Muscle layer of colon (tissue), 2 donors: Measurements from ENCODE around the gene PLXNA1.

Experiments
- H3K27ac ChIP-seq: one replicate; pipeline ENCODE4 v1.7.0; 2013; ENCODE audit warnings: low read depth, mild to moderate bottlenecking, low read length, moderate library complexity
- H3K27me3 ChIP-seq, 2 donors: one replicate each; pipeline ENCODE4 v1.7.0; 2013; ENCODE audit warnings: low read length in 2 of 2, mild to moderate bottlenecking in 2 of 2; ENCODE audit not compliant: insufficient read depth in 2 of 2, control insufficient read depth in 1 of 2
- H3K36me3 ChIP-seq: one replicate; pipeline ENCODE4 v1.7.0; 2013; ENCODE audit warnings: mild to moderate bottlenecking, low read length; ENCODE audit not compliant: insufficient read depth
- H3K4me1 ChIP-seq: one replicate; pipeline ENCODE4 v1.7.0; 2013; ENCODE audit warnings: mild to moderate bottlenecking, low read length; ENCODE audit not compliant: insufficient read depth
- H3K4me3 ChIP-seq, 2 donors: one replicate each; pipeline ENCODE4 v1.7.0; 2013; ENCODE audit warnings: low read length in 2 of 2, low read depth in 1 of 2, mild to moderate bottlenecking in 1 of 2, moderate library complexity in 1 of 2
- H3K9ac ChIP-seq: one replicate; pipeline ENCODE4 v1.7.0; 2013; ENCODE audit warnings: low read length
- H3K9me3 ChIP-seq: one replicate; pipeline ENCODE4 v1.7.0; 2013; ENCODE audit warnings: mild to moderate bottlenecking, low read length
- donor health status: abdominal sarcoma.
- donor health status: Adenocarcinoma of cecum.

Gene PLXNA1

DNA sequence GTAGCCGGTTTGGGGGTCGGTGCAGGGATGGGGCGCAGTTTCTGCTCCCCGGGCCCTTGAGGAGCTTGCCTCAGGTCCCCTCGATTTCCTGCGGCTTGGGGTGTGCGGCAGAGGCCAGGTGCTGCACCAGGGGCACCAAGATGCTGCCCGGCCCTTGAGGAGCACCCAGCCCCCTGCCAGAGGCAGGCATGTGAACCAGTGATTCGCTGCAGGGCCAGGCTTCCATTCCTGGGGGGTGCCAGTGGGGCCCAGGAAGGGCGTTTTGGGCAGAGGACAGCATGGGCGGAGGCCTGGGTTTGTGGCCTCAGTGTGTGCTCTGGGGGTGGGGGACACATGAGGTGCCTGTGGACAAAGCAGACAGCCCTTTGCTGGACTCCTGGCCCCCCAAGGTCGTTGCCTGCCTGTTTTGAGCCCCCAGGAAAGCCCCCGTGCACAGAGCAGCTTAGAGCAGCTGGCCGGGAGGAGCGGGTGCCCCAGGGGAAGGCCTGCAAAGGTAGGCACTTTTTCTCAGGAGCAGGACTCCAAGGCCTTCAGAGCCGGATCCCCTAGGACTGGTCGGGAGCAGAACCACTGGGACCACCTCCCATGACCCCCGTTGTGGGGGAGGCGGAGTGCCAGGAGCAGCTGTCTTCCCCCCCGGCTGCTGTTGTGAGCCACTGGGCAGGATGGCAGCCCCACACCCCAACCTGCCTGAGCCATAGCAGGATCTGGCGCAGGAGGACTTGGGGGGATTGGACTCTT, 1.6 kb downstream of the PLXNA1 start:
- no peaks in the 10 kb centered on the region for H3K27me3 ChIP-seq
- H3K36me3 ChIP-seq = no peaks in the 10 kb centered on the region
- H3K27ac ChIP-seq = no peak overlapping the region
- no peaks in the 10 kb centered on the region for H3K9me3 ChIP-seq
- peaks cover 11% of the 10 kb centered on the region for H3K4me1 ChIP-seq
- peak overlapping the region; percentile 52 to 59 for H3K4me3 ChIP-seq
- H3K9ac ChIP-seq = peak overlapping the region; percentile 44

DNA sequence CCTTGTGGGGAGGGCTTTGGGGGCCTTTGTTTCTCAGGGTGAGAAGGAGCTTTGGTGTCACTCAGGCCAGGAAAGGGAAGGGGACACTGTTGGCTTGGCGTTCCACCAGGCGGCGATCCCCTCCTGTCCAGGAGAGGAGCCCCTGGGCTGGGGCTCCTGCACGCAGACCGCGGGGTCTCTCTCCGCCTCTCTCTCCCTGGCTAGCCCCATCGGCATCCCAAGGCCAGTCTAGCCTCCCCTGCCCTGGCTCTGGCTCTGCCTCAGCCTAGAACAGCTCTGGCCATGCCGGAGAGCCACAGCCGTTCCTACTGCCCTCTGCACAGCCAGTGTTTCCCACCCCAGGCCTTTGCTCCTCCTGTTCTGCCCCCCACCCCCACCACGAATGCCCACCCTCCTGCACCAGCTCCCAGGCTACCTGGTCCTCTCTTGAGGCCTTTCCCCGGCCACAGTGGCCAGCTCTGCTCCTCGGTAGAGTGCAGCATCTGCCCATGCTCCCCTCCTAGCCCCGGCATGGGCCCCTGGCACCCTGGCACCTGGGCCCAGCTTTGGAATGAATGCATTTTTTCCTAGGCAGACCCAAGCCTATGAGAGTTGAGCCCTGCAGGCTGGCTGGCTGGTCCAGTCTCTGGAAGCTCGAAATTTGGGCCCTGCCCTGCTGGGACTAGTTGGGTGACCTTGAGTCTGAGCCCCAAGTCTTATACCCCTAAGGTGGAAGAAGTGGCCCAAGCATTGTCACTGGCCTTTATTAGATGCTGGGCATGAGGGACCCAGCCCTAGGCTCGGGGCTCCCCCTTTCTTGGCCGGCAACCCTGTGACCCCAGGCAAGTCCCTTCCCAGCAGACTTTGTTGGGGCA, 2.4 kb downstream of the PLXNA1 start:
- Histone ChIP-seq H3K36me3 (peaks cover 4% of the 10 kb centered on the region), H3K27me3 (no peaks in the 10 kb centered on the region), H3K4me3 (no peak overlapping the region), H3K9ac (no peak overlapping the region), H3K27ac (no peak overlapping the region), H3K9me3 (no peaks in the 10 kb centered on the region), H3K4me1 (peaks cover 11% of the 10 kb centered on the region)

DNA sequence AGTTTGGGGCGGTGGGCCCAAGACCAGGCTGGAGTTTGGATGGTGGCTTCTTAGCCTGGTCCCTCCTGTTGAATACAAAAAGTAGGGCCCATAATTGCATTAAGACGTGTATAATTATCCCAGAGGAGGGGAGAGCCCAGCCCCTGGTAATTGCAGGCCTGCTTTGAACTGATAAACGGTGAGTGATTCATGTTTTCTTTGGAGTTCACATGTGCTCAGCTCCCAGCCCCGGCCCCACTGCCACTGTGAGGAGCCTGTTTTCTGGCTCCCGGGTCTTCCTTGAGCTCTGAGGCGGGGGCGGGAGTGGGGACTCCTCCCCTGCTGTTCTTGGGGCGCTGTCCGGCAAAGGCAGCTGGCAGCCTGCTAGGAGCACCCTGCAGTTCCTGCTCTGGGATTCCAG, 3.1 kb downstream of the PLXNA1 start:
- Histone ChIP-seq H3K9ac (no peak overlapping the region), H3K27ac (no peak overlapping the region), H3K9me3 (no peaks in the 10 kb centered on the region)

DNA sequence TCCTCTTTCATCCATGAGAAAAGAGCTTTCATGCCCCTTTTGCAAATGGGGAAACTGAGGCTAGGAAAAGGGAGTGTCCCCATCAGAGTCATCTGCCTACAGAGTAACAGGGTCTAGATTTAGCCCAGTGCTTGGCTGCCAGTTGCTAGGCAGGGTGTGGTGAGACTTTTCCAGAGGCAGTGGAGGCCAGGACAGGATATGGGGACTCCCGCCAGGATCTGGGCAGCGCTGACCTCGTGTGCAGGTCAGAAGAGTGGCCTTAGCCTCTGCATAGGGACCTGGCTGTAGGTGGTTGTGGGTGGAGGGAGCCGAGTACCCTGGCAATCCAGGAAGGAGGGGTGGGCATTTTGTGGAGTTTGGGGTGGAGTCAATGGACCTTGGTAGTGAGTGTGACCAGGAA, 4.2 kb downstream of the PLXNA1 start:
- Histone ChIP-seq H3K27ac (no peak overlapping the region), H3K27me3 (no peaks in the 10 kb centered on the region), H3K4me3 (no peak overlapping the region), H3K9me3 (no peaks in the 10 kb centered on the region), H3K9ac (no peak overlapping the region), H3K4me1 (peaks cover 6% of the 10 kb centered on the region), H3K36me3 (peaks cover 4% of the 10 kb centered on the region)

More for the DNA sequence above, 3.1 kb downstream of the PLXNA1 start:
- H3K36me3 ChIP-seq = peaks cover 4% of the 10 kb centered on the region
- no peaks in the 10 kb centered on the region for H3K27me3 ChIP-seq
- peaks cover 11% of the 10 kb centered on the region for H3K4me1 ChIP-seq
- no peak overlapping the region for H3K4me3 ChIP-seq

DNA sequence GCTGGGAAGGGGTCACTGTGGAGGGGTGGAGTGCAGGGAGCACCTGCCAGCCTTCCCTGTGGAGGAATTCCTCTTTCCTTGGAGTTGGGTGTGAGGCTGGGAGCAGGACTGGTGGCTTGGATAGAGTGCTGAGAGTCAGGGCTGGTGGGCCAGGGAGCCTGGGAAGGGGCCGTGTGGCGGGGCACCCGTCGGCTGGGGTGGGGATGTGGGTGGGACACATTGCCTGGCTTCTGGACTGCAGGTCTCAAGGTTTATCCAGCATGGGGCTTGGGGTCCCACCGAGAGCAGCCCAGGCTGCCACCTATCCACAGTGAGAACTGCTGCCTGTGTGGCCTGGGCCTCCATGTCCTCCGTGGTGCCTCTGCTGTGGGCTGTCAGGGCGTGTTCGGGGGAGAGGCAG, 4.7 kb downstream of the PLXNA1 start:
- no peaks in the 10 kb centered on the region for H3K9me3 ChIP-seq
- peaks cover 4% of the 10 kb centered on the region for H3K36me3 ChIP-seq
- peaks cover 5% of the 10 kb centered on the region for H3K4me1 ChIP-seq
- H3K9ac ChIP-seq = no peak overlapping the region
- no peaks in the 10 kb centered on the region for H3K27me3 ChIP-seq
- no peak overlapping the region for H3K27ac ChIP-seq
- H3K4me3 ChIP-seq = no peak overlapping the region

DNA sequence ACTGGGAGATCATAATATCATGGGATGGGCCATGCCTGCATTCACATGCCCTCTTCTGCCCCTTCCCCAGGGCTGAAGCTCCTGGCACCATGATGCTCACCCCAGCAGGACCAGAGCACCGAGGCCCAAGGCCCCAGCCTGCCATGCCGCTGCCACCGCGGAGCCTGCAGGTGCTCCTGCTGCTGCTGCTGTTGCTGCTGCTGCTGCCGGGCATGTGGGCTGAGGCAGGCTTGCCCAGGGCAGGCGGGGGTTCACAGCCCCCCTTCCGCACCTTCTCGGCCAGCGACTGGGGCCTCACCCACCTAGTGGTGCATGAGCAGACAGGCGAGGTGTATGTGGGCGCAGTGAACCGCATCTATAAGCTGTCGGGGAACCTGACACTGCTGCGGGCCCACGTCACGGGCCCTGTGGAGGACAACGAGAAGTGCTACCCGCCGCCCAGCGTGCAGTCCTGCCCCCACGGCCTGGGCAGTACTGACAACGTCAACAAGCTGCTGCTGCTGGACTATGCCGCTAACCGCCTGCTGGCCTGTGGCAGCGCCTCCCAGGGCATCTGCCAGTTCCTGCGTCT, 5.6 kb downstream of the PLXNA1 start:
- no peaks in the 10 kb centered on the region for H3K9me3 ChIP-seq
- peaks cover 5% of the 10 kb centered on the region for H3K4me1 ChIP-seq
- peaks cover 4% of the 10 kb centered on the region for H3K36me3 ChIP-seq

DNA sequence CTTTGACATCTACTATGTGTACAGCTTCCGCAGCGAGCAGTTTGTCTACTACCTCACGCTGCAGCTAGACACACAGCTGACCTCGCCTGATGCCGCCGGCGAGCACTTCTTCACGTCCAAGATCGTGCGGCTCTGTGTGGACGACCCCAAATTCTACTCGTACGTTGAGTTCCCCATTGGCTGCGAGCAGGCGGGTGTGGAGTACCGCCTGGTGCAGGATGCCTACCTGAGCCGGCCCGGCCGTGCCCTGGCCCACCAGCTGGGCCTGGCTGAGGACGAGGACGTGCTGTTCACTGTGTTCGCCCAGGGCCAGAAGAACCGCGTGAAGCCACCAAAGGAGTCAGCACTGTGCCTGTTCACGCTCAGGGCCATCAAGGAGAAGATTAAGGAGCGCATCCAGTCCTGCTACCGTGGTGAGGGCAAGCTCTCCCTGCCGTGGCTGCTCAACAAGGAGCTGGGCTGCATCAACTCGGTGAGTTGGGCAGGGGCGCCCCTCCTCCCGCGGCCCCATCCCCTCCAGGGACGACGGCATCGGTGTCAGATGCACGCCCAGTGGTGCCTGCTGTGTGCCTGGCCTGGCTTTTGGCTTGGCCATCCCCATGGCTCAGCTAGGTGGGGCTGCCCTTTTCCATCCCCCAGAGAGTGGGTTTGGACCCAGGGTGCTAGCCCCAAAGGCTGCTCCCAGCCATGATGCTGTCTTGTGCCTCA, 6.6 kb downstream of the PLXNA1 start:
- Histone ChIP-seq H3K4me3 (no peak overlapping the region), H3K27ac (no peak overlapping the region), H3K9me3 (no peaks in the 10 kb centered on the region), H3K36me3 (peaks cover 4% of the 10 kb centered on the region), H3K9ac (no peak overlapping the region), H3K4me1 (peaks cover 11% of the 10 kb centered on the region), H3K27me3 (no peaks in the 10 kb centered on the region)

More for the DNA sequence above, 5.6 kb downstream of the PLXNA1 start:
- Histone ChIP-seq H3K9ac (no peak overlapping the region), H3K27me3 (no peaks in the 10 kb centered on the region), H3K27ac (no peak overlapping the region), H3K4me3 (no peak overlapping the region)

DNA sequence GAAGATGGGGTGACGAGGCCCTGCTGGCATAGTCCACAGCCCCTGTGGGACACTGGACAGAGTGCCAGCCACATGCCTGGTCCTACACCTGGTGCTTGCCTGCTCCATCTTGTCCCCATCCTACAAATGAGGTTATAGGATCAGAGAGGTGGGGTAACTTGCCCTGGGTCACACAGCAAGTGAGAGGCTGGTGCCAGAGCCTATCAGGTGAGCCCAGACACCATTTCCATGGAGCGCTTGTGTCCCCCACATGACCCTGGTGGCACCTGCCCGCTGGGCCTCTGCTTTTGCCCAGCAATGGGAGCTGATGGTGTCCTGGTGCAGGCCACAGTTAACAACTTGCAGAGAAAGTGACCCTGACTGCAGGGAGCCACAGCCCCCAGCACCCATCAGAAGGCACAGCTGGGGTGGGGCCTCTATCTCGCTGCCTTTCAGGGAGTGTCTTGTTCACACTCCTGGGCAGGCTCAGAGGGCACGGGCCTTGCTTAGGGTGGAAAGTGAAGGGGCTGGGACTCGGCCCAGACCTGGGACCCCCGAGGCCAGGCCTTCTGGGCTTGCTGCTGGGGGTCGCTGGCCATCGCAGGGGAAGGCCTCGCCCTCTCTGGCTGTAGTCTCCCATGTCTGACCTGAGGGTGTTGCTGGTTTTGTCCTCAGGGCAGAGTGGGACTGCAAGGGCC, 7.2 kb downstream of the PLXNA1 start:
- peaks cover 11% of the 10 kb centered on the region for H3K4me1 ChIP-seq
- H3K9ac ChIP-seq = no peak overlapping the region
- no peak overlapping the region for H3K4me3 ChIP-seq
- no peaks in the 10 kb centered on the region for H3K27me3 ChIP-seq
- H3K36me3 ChIP-seq = peaks cover 4% of the 10 kb centered on the region
- H3K9me3 ChIP-seq = no peaks in the 10 kb centered on the region
- H3K27ac ChIP-seq = no peak overlapping the region

DNA sequence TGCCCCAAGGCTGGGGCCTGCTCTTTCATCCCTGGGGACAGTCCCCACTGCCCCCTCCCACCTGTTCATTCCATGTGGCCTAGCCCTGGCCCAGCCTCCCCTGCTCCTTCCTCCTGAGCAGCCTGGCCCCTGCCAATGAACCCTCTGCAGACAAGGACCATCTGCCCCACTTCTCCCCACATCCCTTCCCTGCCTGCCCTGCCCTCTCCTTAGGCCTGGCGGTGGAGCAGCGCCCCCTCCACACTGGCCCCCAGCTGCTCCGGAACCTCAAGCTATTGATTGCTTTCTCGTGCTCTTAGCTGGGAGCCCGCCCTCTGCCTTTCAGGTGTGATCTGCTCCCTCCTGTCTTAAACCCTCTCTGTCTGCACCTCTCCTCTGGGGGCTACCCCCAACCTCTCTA, 8.0 kb downstream of the PLXNA1 start:
- no peak overlapping the region for H3K27ac ChIP-seq
- peaks cover 4% of the 10 kb centered on the region for H3K36me3 ChIP-seq
- no peak overlapping the region for H3K4me3 ChIP-seq
- H3K27me3 ChIP-seq = no peaks in the 10 kb centered on the region
- H3K9ac ChIP-seq = no peak overlapping the region
- H3K9me3 ChIP-seq = no peaks in the 10 kb centered on the region
- peaks cover 11% of the 10 kb centered on the region for H3K4me1 ChIP-seq

DNA sequence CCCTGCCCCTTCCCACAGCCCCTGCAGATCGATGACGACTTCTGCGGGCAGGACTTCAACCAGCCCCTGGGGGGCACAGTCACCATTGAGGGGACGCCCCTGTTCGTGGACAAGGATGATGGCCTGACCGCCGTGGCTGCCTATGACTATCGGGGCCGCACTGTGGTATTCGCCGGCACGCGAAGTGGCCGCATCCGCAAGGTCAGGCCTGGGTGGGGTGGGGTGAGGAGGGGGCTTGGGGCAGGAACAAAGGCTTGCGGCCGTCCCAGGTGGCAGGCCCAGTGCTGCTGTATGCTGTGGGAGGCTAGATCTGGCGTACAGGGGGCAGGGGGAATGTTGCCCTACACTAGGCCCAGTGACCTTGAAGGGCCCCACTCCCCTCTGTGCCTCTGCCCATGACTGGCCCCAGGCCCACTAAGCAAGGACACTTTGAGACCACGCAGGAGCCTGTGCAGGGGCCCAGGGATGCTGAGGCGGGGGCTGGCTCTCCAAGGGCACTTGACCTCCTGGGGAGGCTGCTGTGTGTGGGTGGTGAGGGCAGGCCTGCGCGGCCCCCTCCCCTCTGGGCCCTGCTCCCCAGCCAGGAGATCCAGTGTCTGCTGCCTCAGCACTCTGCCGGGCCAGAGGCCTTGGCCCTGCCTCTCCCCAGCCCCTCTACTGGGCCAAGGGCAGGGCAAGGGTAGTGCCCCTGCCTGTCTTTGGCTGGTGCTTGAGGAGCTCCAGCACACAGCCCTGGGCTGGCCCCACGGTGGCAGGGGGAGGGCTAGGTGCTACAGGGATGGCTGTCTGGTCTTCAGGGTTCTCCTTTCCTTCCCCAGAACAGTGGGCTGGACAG, 8.7 kb downstream of the PLXNA1 start:
- Histone ChIP-seq H3K27me3 (no peaks in the 10 kb centered on the region), H3K36me3 (peaks cover 4% of the 10 kb centered on the region), H3K27ac (no peak overlapping the region), H3K9ac (no peak overlapping the region), H3K4me3 (no peak overlapping the region), H3K4me1 (peaks cover 10% of the 10 kb centered on the region), H3K9me3 (no peaks in the 10 kb centered on the region)
